T-helper 2 cell treated with Interferon-gamma antibody and Interleukin-4, amounts not matched to agents 5 μg/mL and 100 μg/mL, for 36 hours (primary cell): ENCODE data around the gene POLR2A.
A peak's percentile ranks its signal among the peaks of the same experiment; 100 is the strongest.

Source experiments
- DNase-seq: peaks from one replicate; pipeline ENCODE4 v3.0.0; 2021; ENCODE audit warnings: low spot score
- H3K27ac Mint-ChIP-seq: one replicate; pipeline ENCODE4 v1.8.0; 2021; ENCODE audit warnings: mild to moderate bottlenecking, mixed read lengths
- H3K27me3 Mint-ChIP-seq: one replicate; pipeline ENCODE4 v1.8.0; 2021; ENCODE audit warnings: low read depth, mixed read lengths
- H3K36me3 Mint-ChIP-seq: one replicate; pipeline ENCODE4 v1.8.0; 2021; ENCODE audit warnings: low read depth, mixed read lengths
- H3K4me1 Mint-ChIP-seq: one replicate; pipeline ENCODE4 v1.8.0; 2021; ENCODE audit warnings: low read depth, mixed read lengths
- H3K4me3 Mint-ChIP-seq: one replicate; pipeline ENCODE4 v1.8.0; 2022; ENCODE audit warnings: mild to moderate bottlenecking, moderate library complexity, mixed read lengths
- H3K9me3 Mint-ChIP-seq: one replicate; pipeline ENCODE4 v1.8.0; 2021; ENCODE audit warnings: mixed read lengths

POLR2A gene

DNA sequence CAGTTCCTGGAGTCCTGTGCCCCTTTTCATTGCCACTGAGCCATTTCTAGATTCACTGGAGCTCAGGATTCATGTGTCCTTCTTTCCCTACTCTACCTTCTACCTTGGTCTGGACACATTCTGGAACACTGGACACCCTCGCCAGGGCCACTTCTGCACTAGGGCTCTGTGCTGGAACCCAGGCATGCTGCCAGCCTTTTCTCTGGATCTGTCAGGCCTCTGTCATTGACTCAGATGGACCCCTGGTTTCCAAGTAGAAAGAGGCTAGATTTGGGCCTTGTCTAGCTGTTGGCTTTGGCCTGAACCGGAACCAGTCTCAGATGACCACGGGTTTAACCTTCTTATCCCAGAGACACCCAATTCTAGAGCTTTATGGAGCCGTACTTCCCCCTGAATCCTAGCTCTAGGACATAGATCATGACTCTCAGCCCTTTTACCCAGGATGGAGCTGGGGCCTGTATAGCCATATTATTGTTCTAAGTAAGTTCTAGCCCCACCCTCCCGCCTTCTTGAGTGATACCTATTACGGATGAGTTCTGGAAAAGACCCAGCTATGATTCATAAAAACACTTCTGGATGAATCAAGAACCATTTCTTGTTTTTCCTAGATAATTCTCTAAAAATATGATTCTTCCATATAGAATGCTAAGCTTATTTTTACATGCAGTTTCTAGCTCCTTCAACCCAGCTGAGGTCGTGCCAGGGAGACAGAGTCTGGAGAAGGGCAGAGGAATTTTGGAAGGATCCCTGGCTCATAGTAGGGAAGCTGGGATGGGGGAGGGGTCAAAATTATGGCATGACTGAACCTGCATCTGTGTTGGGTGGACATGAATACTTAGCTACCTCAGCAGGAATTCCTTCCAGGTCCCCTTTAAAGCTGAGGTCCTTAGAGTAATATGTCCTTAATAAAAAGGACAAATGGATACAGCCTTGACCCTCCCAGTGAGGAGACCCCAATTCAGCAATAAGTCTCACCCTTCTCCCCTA lies 40.4 kb upstream of the POLR2A start:
- H3K36me3 Mint-ChIP-seq: peaks cover 21% of the 10 kb centered on the region
- no peaks in the 10 kb centered on the region for H3K9me3 Mint-ChIP-seq
- H3K27me3 Mint-ChIP-seq: peaks cover 60% of the 10 kb centered on the region
- peaks cover 26% of the 10 kb centered on the region for H3K4me1 Mint-ChIP-seq
- no peak overlapping the region for H3K27ac Mint-ChIP-seq
- H3K4me3 Mint-ChIP-seq: no peak overlapping the region
- no peak for DNase-seq

DNA sequence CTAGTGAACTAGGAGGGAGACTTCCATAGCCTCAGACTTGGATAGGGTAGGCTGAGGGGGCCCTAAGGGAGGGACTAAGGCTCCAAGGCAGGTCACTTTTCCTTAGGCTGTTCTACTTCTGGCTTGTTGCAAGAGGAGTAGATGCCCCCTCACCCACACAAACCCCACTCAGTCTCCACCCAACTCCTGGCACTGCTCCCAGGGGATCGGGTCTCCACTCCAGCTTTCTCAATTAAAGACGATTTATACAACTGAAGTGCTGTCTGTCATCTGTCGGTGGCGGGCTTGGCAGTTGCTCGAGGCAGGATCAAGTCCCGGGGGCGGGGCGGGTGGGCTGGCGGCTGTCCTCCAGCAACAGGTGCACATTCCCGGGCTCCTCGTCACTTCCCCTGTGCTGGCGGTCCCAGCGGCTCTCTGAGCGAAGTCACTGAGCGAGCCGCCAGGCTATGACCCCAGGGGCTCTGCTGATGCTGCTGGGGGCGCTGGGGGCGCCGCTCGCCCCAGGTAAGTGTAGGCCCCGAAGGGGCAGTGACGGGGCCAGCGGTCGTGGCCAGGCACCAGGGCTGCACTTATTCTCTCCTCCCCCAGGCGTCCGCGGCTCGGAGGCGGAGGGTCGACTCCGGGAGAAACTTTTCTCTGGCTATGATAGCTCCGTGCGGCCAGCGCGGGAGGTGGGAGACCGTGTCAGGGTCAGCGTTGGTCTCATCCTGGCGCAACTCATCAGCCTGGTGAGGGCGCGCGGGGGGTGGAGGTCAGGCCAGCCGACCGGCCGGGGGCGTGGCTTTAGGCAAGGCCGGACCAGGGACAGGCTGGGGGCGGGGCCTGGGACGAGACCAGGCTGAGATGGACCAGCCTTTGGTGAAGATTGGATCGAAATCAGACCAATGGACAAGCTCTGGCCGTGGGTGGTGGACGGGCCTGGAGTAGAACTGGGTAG lies 39.2 kb upstream of the POLR2A start, which contains the start of gene CHRNB1:
Gene CHRNB1, plus strand, starts transcription at position 380 of the 937 bp plus-strand sequence. Its CDS starts 67 bp downstream, at position 447.
- no peak within 1 kb of the TSS for H3K27ac Mint-ChIP-seq
- peaks cover 55% of the 10 kb centered on the region for H3K27me3 Mint-ChIP-seq
- peaks cover 20% of the 10 kb centered on the region for H3K36me3 Mint-ChIP-seq
- H3K4me1 Mint-ChIP-seq: peaks cover 22% of the 10 kb centered on the region
- H3K9me3 Mint-ChIP-seq: no peaks in the 10 kb centered on the region
- H3K4me3 Mint-ChIP-seq: peak within 1 kb of the TSS; percentile 80
- DNase-seq: peak; percentile 26

DNA sequence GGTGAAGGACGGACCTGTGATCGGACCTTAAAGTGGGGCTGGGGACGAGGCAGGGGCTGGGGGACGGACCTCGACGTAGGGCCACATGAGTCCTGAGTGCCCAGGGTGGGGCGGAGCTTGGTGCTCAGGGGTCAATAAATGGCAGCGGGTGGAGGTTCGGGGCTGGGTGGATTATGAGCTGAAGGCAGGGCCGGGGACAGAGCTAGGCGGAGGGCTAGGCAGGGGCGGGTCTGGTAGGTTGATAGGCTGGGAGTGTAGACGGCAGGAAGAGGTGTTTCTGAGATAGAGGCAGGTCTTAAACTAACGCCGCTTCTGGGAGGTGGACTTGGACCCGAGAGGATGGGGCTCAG lies 38.6 kb upstream of the POLR2A start:
- Mint-ChIP-seq H3K9me3 (no peaks in the 10 kb centered on the region), H3K27ac (no peak overlapping the region), H3K4me3 (peak overlapping the region; percentile 80), H3K27me3 (peaks cover 50% of the 10 kb centered on the region), H3K4me1 (peaks cover 18% of the 10 kb centered on the region), H3K36me3 (peaks cover 20% of the 10 kb centered on the region)
- peak; percentile 17 for DNase-seq

DNA sequence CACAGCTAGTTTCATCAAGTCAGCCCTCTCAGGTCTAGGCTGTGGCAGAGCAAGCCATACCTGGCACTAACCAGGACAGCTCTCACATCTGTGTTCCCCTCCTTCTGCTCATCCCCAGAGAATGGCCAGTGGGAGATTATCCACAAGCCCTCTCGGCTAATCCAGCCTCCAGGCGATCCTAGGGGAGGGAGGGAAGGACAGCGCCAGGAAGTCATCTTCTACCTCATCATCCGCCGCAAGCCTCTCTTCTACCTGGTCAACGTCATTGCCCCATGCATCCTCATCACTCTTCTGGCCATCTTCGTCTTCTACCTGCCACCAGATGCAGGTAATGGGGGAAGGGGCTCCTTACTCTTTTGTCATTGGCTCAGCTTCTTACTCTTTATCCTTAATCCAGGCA lies 35.7 kb upstream of the POLR2A start:
- H3K27me3 Mint-ChIP-seq: peaks cover 33% of the 10 kb centered on the region
- no peak overlapping the region for H3K4me3 Mint-ChIP-seq
- H3K4me1 Mint-ChIP-seq: peaks cover 16% of the 10 kb centered on the region
- H3K9me3 Mint-ChIP-seq: no peaks in the 10 kb centered on the region
- DNase-seq: no peak
- H3K36me3 Mint-ChIP-seq: peaks cover 21% of the 10 kb centered on the region
- H3K27ac Mint-ChIP-seq: no peak overlapping the region

DNA sequence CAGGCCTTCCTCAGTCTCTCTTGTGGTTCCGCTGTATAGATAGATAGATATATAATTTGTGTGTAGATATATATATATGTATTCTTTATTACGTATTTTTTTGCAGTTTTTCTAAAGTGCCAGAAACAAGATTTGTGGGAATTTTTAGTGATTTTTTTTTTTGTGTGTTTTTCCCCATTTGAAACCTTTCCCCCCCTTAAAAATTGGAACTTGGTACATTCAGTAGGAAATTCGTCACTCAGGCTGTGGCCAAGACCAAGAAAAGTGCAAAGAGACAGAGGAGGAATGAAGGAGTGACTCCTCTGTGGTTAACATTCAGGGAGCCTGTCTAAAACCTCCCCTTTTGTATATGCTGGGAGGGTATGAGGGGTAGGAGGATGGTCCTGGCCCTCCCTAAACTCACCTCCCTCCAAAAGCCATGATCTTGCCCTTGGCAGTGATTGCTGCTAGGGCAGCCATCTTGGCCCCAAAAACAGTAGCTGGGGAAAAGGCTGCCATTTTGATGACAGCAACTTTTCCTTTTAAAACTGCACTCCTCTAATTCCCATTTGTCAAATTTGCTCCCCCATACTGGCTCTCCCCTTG lies 24.1 kb upstream of the POLR2A start:
- Mint-ChIP-seq H3K27me3 (no peaks in the 10 kb centered on the region), H3K9me3 (no peaks in the 10 kb centered on the region), H3K4me3 (no peak overlapping the region), H3K27ac (no peak overlapping the region), H3K36me3 (peaks cover 18% of the 10 kb centered on the region), H3K4me1 (peaks cover 6% of the 10 kb centered on the region)
- DNase-seq: no peak

DNA sequence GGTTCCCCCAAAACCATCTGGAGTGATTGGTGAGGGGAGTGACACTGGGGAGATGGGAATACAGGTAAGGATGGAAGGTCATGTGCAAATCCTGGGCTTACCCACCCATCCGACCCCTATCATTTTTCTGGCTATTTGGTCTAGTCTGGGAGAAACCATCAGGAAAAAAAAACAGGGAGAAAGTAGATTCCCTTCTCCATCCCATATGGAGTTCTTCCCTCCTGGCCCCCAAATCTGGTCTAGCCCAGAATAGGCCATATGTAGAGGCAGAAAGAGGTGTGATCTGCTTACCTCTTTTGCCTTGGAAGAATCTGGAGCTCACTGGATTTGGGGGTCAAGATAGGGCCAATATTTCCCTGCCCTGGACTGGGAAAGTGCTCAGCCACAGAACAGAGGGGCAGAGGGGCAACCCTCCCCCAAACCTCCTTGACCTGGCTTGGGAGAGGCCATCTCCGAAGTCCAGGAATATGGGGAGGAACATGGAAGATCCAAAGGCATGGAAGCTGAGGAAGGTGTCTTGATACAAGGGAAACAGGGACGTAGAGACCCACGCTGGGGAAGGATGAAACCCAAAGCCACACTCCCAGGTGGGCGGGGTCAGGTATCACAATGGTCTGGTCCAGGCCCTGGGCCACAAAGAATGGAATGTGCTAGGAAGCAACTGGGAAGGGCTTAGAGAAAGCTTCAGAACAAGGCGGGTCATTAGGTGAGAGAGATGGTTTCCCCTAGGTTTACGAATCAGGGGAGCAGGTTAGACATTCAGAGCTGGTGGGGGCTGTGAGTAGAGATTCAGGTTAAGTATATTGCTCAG lies 23.1 kb upstream of the POLR2A start:
- Mint-ChIP-seq H3K9me3 (no peaks in the 10 kb centered on the region), H3K27ac (no peak overlapping the region), H3K4me1 (peaks cover 6% of the 10 kb centered on the region), H3K27me3 (no peaks in the 10 kb centered on the region), H3K4me3 (no peak overlapping the region), H3K36me3 (peaks cover 17% of the 10 kb centered on the region)
- DNase-seq: no peak

GRCh38 chr17:7462474-7463371 lies 21.4 kb upstream of the POLR2A start:
- no peak overlapping the region for H3K4me3 Mint-ChIP-seq
- DNase-seq: no peak
- H3K36me3 Mint-ChIP-seq: peaks cover 17% of the 10 kb centered on the region
- no peaks in the 10 kb centered on the region for H3K27me3 Mint-ChIP-seq
- no peak overlapping the region for H3K27ac Mint-ChIP-seq
- no peaks in the 10 kb centered on the region for H3K4me1 Mint-ChIP-seq
- H3K9me3 Mint-ChIP-seq: no peaks in the 10 kb centered on the region

DNA sequence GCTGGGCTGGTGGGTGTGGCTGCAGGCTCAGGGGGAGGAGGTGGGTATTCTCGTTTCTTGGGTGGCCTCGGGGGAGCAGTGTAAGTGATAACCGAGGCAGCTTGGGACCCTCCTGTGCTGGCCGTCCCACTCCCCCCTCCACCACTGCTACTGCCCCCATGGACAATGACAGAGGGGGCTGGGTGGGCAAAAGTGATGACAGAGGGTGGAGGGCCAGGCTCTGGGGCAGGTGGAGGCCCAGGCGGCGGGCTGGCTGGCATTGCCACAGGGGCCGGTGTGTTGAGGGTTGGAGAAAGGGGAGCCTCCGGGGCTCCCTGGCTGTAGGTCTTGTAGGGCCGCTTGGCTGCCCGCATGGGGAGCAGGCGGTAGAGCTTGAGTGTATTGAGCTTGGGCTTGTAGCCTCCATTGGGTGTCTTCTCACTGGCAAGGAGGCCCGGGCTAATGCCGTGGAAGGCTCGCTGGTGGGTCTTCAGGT lies 20.8 kb upstream of the POLR2A start:
- no peak overlapping the region for H3K4me3 Mint-ChIP-seq
- no peaks in the 10 kb centered on the region for H3K9me3 Mint-ChIP-seq
- H3K4me1 Mint-ChIP-seq: no peaks in the 10 kb centered on the region
- DNase-seq: no peak
- no peak overlapping the region for H3K27ac Mint-ChIP-seq
- H3K36me3 Mint-ChIP-seq: peaks cover 17% of the 10 kb centered on the region
- no peaks in the 10 kb centered on the region for H3K27me3 Mint-ChIP-seq

DNA sequence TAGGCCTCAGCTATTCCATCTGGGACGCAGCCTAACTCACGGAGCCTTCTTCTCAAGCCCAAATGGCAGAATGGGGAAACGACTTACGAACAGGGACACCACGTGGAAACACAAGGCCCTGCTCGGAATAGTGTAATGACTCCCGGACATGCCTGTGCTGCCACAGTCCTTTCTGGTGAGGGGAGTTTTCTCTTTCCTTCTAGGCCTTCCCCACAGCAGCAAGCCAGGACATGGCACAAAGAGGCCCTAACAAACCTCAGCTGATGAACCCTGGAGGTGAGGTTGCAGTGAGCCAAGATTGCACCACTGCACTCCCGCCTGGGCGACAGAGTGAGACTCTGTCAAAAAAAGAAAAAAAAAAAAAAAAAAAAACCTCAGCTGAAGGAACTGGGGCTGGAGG lies 20.1 kb upstream of the POLR2A start:
- Mint-ChIP-seq H3K9me3 (no peaks in the 10 kb centered on the region), H3K4me3 (no peak overlapping the region), H3K27me3 (no peaks in the 10 kb centered on the region), H3K4me1 (no peaks in the 10 kb centered on the region), H3K36me3 (peaks cover 13% of the 10 kb centered on the region), H3K27ac (no peak overlapping the region)
- no peak for DNase-seq

DNA sequence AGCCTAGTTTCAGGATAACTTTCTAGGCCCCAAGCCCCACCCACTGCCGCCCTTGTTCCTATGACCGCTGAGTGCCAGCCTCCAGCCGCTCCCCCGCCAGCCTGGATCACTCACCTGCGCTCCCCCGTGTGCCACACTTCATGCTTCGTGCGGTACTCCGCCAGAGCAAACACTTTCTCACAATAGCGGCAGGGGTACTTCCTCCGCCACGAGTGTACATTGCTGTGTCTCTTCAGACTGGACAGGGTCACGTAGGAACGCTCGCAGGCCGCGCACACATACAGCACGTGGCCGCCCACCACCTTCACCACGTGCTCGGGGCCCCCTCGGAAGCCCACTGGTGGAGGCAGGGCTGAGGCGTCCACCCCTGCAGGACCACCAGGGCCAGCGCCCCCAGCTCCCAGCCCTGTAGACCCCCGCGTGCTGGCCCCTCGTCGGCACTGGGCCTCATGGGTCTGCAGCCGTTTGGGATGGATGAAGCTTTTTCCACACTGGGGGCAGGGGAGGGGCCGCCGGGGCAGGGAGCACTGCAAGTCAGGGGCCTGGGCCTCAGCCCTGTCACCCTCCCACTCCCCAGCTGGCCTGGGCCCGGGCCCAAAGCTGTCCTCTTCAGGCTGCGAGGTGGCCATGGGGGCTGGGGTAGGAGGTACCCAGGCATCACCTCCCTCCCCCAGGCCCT lies 18.4 kb upstream of the POLR2A start:
- H3K27me3 Mint-ChIP-seq: no peaks in the 10 kb centered on the region
- H3K27ac Mint-ChIP-seq: no peak overlapping the region
- no peaks in the 10 kb centered on the region for H3K9me3 Mint-ChIP-seq

DNA sequence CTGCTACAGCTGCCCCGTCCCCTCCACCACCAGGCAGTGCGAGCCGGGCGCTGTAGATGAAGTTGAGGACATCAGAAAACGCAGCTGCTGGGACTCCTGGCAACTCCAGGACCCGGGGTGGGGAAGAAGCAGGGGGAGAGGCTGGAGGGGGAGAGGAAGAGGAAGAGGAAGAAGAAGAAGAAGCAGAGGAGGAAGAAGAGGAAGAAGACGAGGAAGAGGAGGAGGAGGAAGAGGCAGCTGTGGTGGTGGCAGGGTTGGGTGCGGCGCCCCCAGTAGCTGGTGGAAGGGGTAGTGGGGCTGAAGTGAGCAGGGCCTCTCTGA lies 17.9 kb upstream of the POLR2A start:
- Mint-ChIP-seq H3K4me1 (no peaks in the 10 kb centered on the region), H3K4me3 (no peak overlapping the region), H3K27me3 (no peaks in the 10 kb centered on the region), H3K36me3 (peaks cover 12% of the 10 kb centered on the region), H3K9me3 (no peaks in the 10 kb centered on the region), H3K27ac (no peak overlapping the region)
- no peak for DNase-seq

More for the DNA sequence above, 18.4 kb upstream of the POLR2A start:
- Mint-ChIP-seq H3K4me1 (no peaks in the 10 kb centered on the region), H3K36me3 (peaks cover 13% of the 10 kb centered on the region), H3K4me3 (no peak overlapping the region)
- DNase-seq: no peak
